DND-41 (cell line): ENCODE results near the gene C6orf136.

Experiments
- ATAC-seq: fragments of 200-7000 bp; cut with Tn5 transposase; 3 replicates; pipeline ENCODE4 v1.9.1; 2021; ENCODE audit warnings: low read depth; ENCODE audit not compliant: insufficient read depth
- DNase-seq: peaks from one replicate; pipeline ENCODE4 v3.0.0-alpha.2; 2020
- H2AFZ ChIP-seq: 2 replicates; pipeline ENCODE4 v1.6.0; 2012; ENCODE audit warnings: low read depth, low read length
- H3K27ac ChIP-seq: 2 replicates; pipeline ENCODE4 v1.5.1; 2012; ENCODE audit warnings: low read length, inconsistent platforms
- H3K27me3 ChIP-seq: fragments of 200-600 bp; sonication (generic); 2 replicates; pipeline ENCODE4 v1.6.0; 2012; ENCODE audit warnings: low read length, mild to moderate bottlenecking, inconsistent platforms; ENCODE audit not compliant: insufficient read depth, poor library complexity
- H3K36me3 ChIP-seq: 2 replicates; pipeline ENCODE4 v1.5.1; 2012; ENCODE audit warnings: low read length, inconsistent platforms; ENCODE audit not compliant: insufficient read depth
- H3K4me1 ChIP-seq: 2 replicates; pipeline ENCODE4 v1.5.1; 2012; ENCODE audit warnings: mild to moderate bottlenecking, low read length; ENCODE audit not compliant: insufficient read depth
- H3K4me2 ChIP-seq: 2 replicates; pipeline ENCODE4 v1.6.0; 2012; ENCODE audit warnings: mild to moderate bottlenecking, moderate library complexity, low read length, inconsistent platforms; ENCODE audit not compliant: insufficient read depth
- H3K4me3 ChIP-seq, 2 experiments: fragments of 200-600 bp in 1 of 2; shearing (Covaris generic) in 1 of 2; 2 replicates each; pipeline ENCODE4 v1.5.1; 2012 to 2016; ENCODE audit warnings: inconsistent platforms in 2 of 2, low read length in 2 of 2, mild to moderate bottlenecking in 2 of 2, low read depth in 1 of 2, moderate library complexity in 1 of 2
- H3K79me2 ChIP-seq: 2 replicates; pipeline ENCODE4 v1.6.0; 2012; ENCODE audit warnings: low read length, inconsistent platforms; ENCODE audit not compliant: insufficient read depth
- H3K9ac ChIP-seq: 2 replicates; pipeline ENCODE4 v1.6.0; 2012; ENCODE audit warnings: low read depth, mild to moderate bottlenecking, inconsistent platforms, low read length, moderate library complexity
- H3K9me3 ChIP-seq: 2 replicates; pipeline ENCODE4 v1.5.1; 2012; ENCODE audit warnings: low read length, moderate library complexity, mild to moderate bottlenecking, inconsistent platforms; ENCODE audit not compliant: insufficient read depth, severe bottlenecking
- H4K20me1 ChIP-seq: 2 replicates; pipeline ENCODE4 v1.6.0; 2012; ENCODE audit warnings: low read length; ENCODE audit not compliant: insufficient read depth
- EZH2 ChIP-seq: IDR thresholded peaks from 3 replicates; pipeline ENCODE4 v1.6.1; 2012; ENCODE audit warnings: borderline replicate concordance, low read depth, mild to moderate bottlenecking, moderate library complexity, low read length, inconsistent platforms; ENCODE audit not compliant: severe bottlenecking
- TF ChIP-seq, protein P1 (sequence below): IDR thresholded peaks from 2 replicates; pipeline ENCODE4 v1.5.1; 2012; ENCODE audit warnings: borderline replicate concordance, low read length, moderate library complexity, mild to moderate bottlenecking; ENCODE audit not compliant: poor library complexity, severe bottlenecking; ENCODE audit errors: extremely low read depth

Gene C6orf136

DNA sequence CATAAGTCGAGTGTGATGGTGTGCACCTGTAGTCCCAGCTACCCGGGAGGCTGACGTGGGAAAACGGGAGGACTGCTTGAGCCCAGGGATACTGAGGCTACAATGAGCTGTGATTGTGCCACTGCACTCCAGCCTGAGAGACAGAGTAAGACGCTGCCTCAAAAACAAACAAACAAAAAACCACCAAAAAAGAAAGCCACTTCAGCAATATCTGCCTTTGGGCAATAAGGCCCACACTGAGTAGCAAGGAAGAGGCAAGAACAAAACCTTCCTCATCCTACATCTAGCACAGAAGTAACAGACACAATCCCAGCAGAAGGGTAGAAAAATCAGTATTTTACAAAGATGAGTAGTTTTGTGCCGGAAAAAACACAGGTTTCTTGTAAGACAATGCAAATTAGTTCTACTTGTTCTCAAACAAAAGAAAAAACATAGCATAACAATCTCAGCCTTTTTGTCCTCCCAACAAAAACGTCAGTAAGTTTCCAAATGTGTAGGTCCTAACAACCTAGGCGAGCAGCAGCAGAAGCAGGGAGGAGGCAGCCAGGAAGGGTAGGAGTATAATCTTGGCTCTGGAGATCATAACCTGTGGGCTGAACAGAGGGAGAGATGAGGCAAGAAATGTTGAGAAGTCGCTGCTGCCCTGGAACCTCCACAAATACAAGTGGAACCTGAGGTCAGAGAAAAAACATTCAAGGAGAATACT lies 35.6 kb upstream of the C6orf136 start:
- peaks cover 28% of the 10 kb centered on the region for H4K20me1 ChIP-seq
- TF ChIP-seq, protein P1, sequence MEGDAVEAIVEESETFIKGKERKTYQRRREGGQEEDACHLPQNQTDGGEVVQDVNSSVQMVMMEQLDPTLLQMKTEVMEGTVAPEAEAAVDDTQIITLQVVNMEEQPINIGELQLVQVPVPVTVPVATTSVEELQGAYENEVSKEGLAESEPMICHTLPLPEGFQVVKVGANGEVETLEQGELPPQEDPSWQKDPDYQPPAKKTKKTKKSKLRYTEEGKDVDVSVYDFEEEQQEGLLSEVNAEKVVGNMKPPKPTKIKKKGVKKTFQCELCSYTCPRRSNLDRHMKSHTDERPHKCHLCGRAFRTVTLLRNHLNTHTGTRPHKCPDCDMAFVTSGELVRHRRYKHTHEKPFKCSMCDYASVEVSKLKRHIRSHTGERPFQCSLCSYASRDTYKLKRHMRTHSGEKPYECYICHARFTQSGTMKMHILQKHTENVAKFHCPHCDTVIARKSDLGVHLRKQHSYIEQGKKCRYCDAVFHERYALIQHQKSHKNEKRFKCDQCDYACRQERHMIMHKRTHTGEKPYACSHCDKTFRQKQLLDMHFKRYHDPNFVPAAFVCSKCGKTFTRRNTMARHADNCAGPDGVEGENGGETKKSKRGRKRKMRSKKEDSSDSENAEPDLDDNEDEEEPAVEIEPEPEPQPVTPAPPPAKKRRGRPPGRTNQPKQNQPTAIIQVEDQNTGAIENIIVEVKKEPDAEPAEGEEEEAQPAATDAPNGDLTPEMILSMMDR = no peak
- TF ChIP-seq EZH2 = no peak

DNA sequence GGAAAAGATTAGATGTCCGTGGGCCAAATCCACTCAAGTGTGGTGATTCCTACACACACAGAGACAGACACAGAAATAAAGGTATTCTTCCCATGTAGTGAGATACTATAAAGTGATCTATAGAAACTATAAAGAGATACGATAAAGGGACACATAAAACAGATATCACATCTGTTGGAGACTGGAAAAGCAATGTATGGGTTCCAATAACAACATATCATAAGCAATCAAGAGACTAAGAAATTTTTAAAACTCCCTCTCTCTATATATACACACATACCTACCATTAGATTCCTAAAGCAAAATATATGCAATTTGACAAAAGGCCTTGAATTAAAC lies 35.1 kb upstream of the C6orf136 start:
- H3K4me1 ChIP-seq = peaks cover 22% of the 10 kb centered on the region
- H3K4me2 ChIP-seq = no peak overlapping the region
- no peaks in the 10 kb centered on the region for H3K9me3 ChIP-seq
- H4K20me1 ChIP-seq = peaks cover 28% of the 10 kb centered on the region
- ATAC-seq = no peak
- no peak for DNase-seq
- H3K27me3 ChIP-seq = no peaks in the 10 kb centered on the region
- H3K36me3 ChIP-seq = peaks cover 77% of the 10 kb centered on the region
- TF ChIP-seq EZH2 = no peak
- TF ChIP-seq, protein P1 = no peak
- no peak overlapping the region for H3K27ac ChIP-seq
- H3K79me2 ChIP-seq = peaks cover 75% of the 10 kb centered on the region
- no peak overlapping the region for H3K4me3 ChIP-seq
- no peak overlapping the region for H2AFZ ChIP-seq
- no peak overlapping the region for H3K9ac ChIP-seq

More for the DNA sequence above, 35.6 kb upstream of the C6orf136 start:
- Histone ChIP-seq H3K4me3 (no peak overlapping the region), H3K4me2 (no peak overlapping the region), H3K79me2 (peaks cover 73% of the 10 kb centered on the region), H3K27ac (no peak overlapping the region), H3K9ac (no peak overlapping the region), H3K36me3 (peaks cover 77% of the 10 kb centered on the region), H2AFZ (no peak overlapping the region), H3K4me1 (peaks cover 22% of the 10 kb centered on the region), H3K9me3 (no peaks in the 10 kb centered on the region), H3K27me3 (no peaks in the 10 kb centered on the region)
- ATAC-seq (no peak), DNase-seq (no peak)

DNA sequence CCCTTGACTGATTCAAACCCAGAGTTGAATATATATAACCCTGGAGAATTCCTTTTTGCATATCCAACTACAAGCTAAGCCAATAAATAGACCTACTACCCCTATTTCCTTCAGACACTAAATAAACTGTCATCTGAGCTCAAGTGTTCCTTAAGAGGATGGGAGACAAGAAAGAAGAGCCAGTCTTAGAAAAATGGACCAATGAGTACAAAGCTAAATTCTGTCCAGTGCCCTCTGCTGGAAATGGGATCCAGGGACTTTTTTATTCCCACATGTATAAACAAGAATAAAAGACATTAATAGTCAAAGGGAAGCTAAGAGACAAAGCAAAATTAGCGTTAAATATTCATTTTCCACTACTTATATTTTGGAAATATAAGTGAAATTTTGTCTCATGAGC lies 34.7 kb upstream of the C6orf136 start:
- Histone ChIP-seq H3K36me3 (peaks cover 75% of the 10 kb centered on the region), H3K9ac (no peak overlapping the region; the same call in 1 of the 2 replicates), H3K9me3 (no peaks in the 10 kb centered on the region), H3K27me3 (no peaks in the 10 kb centered on the region), H3K27ac (no peak overlapping the region), H3K4me3 (no peak overlapping the region), H4K20me1 (peaks cover 28% of the 10 kb centered on the region), H3K4me2 (no peak overlapping the region), H3K79me2 (peaks cover 76% of the 10 kb centered on the region), H2AFZ (no peak overlapping the region), H3K4me1 (peaks cover 22% of the 10 kb centered on the region)
- DNase-seq (no peak), ATAC-seq (no peak)
- TF ChIP-seq, protein P1 = peak; percentile 43
- TF ChIP-seq EZH2 = no peak
